Measurements from ENCODE around the gene PROSER2. TPM values are rescaled to one million over a fixed set of nuclear protein-coding genes. Genes with fewer than 3 reads are reported as not detected.

The PROSER2 gene
- total and polyA plus RNA-seq, 2 of the 13 experiments (the other 11 are each of a cell fraction or from before 2014, with no cell fraction given), result 6.9 to 7.7 TPM

DNA sequence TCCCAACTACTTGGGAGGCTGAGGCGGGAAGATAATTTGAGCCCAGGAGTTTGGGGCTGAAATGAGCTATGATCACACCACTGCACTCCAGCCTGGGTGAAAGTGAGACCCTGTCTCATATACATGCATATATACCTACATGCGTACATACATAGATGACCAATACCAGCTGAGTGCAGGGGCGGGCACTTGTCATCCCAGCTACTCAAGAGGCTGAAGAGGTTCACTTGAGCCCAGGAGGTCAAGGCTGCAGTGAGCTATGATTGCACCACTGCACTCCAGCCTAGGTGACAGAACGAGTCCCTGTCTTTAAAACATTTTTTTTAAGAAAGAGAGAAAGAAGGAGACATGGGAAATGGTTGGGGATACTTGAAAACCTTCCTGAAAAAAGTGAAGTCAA is 17.4 kb upstream of the PROSER2 start (continued):
- TF ChIP-seq, protein P1, sequence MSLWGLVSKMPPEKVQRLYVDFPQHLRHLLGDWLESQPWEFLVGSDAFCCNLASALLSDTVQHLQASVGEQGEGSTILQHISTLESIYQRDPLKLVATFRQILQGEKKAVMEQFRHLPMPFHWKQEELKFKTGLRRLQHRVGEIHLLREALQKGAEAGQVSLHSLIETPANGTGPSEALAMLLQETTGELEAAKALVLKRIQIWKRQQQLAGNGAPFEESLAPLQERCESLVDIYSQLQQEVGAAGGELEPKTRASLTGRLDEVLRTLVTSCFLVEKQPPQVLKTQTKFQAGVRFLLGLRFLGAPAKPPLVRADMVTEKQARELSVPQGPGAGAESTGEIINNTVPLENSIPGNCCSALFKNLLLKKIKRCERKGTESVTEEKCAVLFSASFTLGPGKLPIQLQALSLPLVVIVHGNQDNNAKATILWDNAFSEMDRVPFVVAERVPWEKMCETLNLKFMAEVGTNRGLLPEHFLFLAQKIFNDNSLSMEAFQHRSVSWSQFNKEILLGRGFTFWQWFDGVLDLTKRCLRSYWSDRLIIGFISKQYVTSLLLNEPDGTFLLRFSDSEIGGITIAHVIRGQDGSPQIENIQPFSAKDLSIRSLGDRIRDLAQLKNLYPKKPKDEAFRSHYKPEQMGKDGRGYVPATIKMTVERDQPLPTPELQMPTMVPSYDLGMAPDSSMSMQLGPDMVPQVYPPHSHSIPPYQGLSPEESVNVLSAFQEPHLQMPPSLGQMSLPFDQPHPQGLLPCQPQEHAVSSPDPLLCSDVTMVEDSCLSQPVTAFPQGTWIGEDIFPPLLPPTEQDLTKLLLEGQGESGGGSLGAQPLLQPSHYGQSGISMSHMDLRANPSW (CRISPR knock-in tag; IDR thresholded peaks at IDR 0.05; ENCODE audit: borderline replicate concordance), result no peak
- TF ChIP-seq ZNF777 (CRISPR knock-in tag; IDR thresholded peaks at IDR 0.05), result no peak
- TF ChIP-seq RFXAP (CRISPR knock-in tag; IDR thresholded peaks at IDR 0.05; ENCODE audit: borderline replicate concordance), result no peak
- no peak for TF ChIP-seq RFXANK (CRISPR knock-in tag; IDR thresholded peaks at IDR 0.05)
- TF ChIP-seq ZNF674 (CRISPR knock-in tag; IDR thresholded peaks at IDR 0.05; ENCODE audit: low read depth), result no peak
- no peak for TF ChIP-seq ZNF256 (CRISPR knock-in tag; conservative IDR thresholded peaks at IDR 0.05)
- TF ChIP-seq, protein P2, sequence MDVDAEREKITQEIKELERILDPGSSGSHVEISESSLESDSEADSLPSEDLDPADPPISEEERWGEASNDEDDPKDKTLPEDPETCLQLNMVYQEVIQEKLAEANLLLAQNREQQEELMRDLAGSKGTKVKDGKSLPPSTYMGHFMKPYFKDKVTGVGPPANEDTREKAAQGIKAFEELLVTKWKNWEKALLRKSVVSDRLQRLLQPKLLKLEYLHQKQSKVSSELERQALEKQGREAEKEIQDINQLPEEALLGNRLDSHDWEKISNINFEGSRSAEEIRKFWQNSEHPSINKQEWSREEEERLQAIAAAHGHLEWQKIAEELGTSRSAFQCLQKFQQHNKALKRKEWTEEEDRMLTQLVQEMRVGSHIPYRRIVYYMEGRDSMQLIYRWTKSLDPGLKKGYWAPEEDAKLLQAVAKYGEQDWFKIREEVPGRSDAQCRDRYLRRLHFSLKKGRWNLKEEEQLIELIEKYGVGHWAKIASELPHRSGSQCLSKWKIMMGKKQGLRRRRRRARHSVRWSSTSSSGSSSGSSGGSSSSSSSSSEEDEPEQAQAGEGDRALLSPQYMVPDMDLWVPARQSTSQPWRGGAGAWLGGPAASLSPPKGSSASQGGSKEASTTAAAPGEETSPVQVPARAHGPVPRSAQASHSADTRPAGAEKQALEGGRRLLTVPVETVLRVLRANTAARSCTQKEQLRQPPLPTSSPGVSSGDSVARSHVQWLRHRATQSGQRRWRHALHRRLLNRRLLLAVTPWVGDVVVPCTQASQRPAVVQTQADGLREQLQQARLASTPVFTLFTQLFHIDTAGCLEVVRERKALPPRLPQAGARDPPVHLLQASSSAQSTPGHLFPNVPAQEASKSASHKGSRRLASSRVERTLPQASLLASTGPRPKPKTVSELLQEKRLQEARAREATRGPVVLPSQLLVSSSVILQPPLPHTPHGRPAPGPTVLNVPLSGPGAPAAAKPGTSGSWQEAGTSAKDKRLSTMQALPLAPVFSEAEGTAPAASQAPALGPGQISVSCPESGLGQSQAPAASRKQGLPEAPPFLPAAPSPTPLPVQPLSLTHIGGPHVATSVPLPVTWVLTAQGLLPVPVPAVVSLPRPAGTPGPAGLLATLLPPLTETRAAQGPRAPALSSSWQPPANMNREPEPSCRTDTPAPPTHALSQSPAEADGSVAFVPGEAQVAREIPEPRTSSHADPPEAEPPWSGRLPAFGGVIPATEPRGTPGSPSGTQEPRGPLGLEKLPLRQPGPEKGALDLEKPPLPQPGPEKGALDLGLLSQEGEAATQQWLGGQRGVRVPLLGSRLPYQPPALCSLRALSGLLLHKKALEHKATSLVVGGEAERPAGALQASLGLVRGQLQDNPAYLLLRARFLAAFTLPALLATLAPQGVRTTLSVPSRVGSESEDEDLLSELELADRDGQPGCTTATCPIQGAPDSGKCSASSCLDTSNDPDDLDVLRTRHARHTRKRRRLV (CRISPR knock-in tag; IDR thresholded peaks at IDR 0.05), result no peak

Measured in HepG2 (cell line).